Mesendoderm (in vitro differentiated cells): ENCODE results near the gene IGF2BP3.
"Not testable (repeated sequence)": the region's sequence is repeated elsewhere in the genome, so short reads cannot be mapped to it uniquely, and the experiment has no call there.

Experiments
- DNase-seq: peaks from one replicate; pipeline ENCODE4 v3.0.0; 2013
- H2AK5ac ChIP-seq: 2 replicates; pipeline ENCODE4 v1.6.1; 2013; ENCODE audit warnings: low read length, inconsistent platforms
- H2BK120ac ChIP-seq: 2 replicates; pipeline ENCODE4 v1.6.1; 2013; ENCODE audit warnings: low read depth, mild to moderate bottlenecking, low read length, moderate library complexity, mixed read lengths
- H2BK15ac ChIP-seq: replicated peaks from 2 replicates; pipeline ENCODE4 v1.6.1; 2013; ENCODE audit warnings: low read depth, mild to moderate bottlenecking, moderate library complexity
- H2BK5ac ChIP-seq: 2 replicates; pipeline ENCODE4 v1.6.1; 2013; ENCODE audit warnings: low read length, inconsistent platforms
- H3K18ac ChIP-seq: 2 replicates; pipeline ENCODE4 v1.6.1; 2013; ENCODE audit warnings: mild to moderate bottlenecking, low read length, mixed read lengths
- H3K23ac ChIP-seq: one replicate; pipeline ENCODE4 v1.6.1; 2013; ENCODE audit warnings: low read length
- H3K27ac ChIP-seq: 2 replicates; pipeline ENCODE4 v1.5.1; 2013; ENCODE audit warnings: low read depth, mild to moderate bottlenecking, inconsistent platforms, low read length, moderate library complexity
- H3K27me3 ChIP-seq: 2 replicates; pipeline ENCODE4 v1.6.1; 2013; ENCODE audit warnings: low read length, control low read depth, mild to moderate bottlenecking, inconsistent platforms; ENCODE audit not compliant: insufficient read depth, poor library complexity
- H3K36me3 ChIP-seq: 2 replicates; pipeline ENCODE4 v1.6.1; 2013; ENCODE audit warnings: low read length, inconsistent platforms; ENCODE audit not compliant: control insufficient read depth, insufficient read depth
- H3K4ac ChIP-seq: one replicate; pipeline ENCODE4 v1.6.1; 2013; ENCODE audit warnings: low read depth, mild to moderate bottlenecking, low read length, moderate library complexity
- H3K4me1 ChIP-seq: 2 replicates; pipeline ENCODE4 v1.6.1; 2013; ENCODE audit warnings: low read depth, low read length, inconsistent platforms; ENCODE audit not compliant: control insufficient read depth
- H3K4me2 ChIP-seq: 2 replicates; pipeline ENCODE4 v1.6.1; 2013; ENCODE audit warnings: low read length
- H3K4me3 ChIP-seq: 2 replicates; pipeline ENCODE4 v1.5.1; 2013; ENCODE audit warnings: mild to moderate bottlenecking, low read length
- H3K56ac ChIP-seq: one replicate; pipeline ENCODE4 v1.6.1; 2013; ENCODE audit warnings: low read length
- H3K79me1 ChIP-seq: 2 replicates; pipeline ENCODE4 v1.6.1; 2013; ENCODE audit warnings: low read length, inconsistent platforms
- H3K79me2 ChIP-seq: 2 replicates; pipeline ENCODE4 v1.6.1; 2013; ENCODE audit warnings: mild to moderate bottlenecking, low read length; ENCODE audit not compliant: control insufficient read depth, insufficient read depth
- H3K9ac ChIP-seq: 2 replicates; pipeline ENCODE4 v1.6.1; 2013; ENCODE audit warnings: low read length, inconsistent platforms
- H4K5ac ChIP-seq: one replicate; pipeline ENCODE4 v1.6.1; 2013; ENCODE audit warnings: low read length
- H4K8ac ChIP-seq: one replicate; pipeline ENCODE4 v1.6.1; 2013; ENCODE audit warnings: low read depth, mild to moderate bottlenecking, control low read depth, low read length, moderate library complexity
- WGBS: extraction: QIAGEN DNeasy Blood & Tissue Kit; methylation state at CpG from one replicate; pipeline ENCODE4 v1.1.7; 2013; ENCODE audit warnings: low lambda C conversion rate, missing lambda C conversion rate; ENCODE audit not compliant: insufficient coverage; ENCODE audit errors: extremely low coverage; 5-methylcytosine and 5-hydroxymethylcytosine counted together

Gene IGF2BP3

DNA sequence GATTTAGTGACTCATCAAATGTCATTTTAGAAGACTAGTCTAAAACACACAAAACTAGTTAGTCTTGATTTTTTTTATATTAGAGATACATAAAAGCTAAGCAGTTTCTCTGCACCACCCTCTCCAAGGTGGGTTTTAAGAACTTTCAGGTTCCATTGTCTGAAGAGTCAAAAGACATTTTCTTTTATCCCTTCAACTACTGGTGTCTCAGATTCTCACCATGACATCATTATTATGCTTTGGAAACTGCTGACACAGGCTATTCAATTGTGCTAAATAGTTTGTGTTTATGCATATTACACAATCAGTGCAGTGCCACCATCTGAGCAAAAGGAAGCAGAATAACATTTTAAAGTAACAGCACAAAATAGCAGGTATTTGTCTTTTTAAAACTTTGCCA is 52.2 kb downstream of the IGF2BP3 start:
- no peak overlapping the region for H4K8ac ChIP-seq
- no peak overlapping the region for H3K23ac ChIP-seq
- no peak overlapping the region for H3K4me2 ChIP-seq
- no peak for DNase-seq
- H2BK15ac ChIP-seq = no peak overlapping the region
- no peak overlapping the region for H3K9ac ChIP-seq
- no peak overlapping the region for H3K4ac ChIP-seq
- no peaks in the 10 kb centered on the region for H3K4me1 ChIP-seq
- H2BK5ac ChIP-seq = no peak overlapping the region
- peaks cover 16% of the 10 kb centered on the region for H3K79me2 ChIP-seq
- H3K4me3 ChIP-seq = no peak overlapping the region
- H3K56ac ChIP-seq = no peak overlapping the region
- no peak overlapping the region for H3K27ac ChIP-seq
- H2BK120ac ChIP-seq = no peak overlapping the region
- peaks cover 9% of the 10 kb centered on the region for H3K79me1 ChIP-seq
- no peaks in the 10 kb centered on the region for H3K27me3 ChIP-seq
- H4K5ac ChIP-seq = no peak overlapping the region
- peaks cover 1% of the 10 kb centered on the region for H3K36me3 ChIP-seq
- no peak overlapping the region for H2AK5ac ChIP-seq
- H3K18ac ChIP-seq = no peak overlapping the region

DNA sequence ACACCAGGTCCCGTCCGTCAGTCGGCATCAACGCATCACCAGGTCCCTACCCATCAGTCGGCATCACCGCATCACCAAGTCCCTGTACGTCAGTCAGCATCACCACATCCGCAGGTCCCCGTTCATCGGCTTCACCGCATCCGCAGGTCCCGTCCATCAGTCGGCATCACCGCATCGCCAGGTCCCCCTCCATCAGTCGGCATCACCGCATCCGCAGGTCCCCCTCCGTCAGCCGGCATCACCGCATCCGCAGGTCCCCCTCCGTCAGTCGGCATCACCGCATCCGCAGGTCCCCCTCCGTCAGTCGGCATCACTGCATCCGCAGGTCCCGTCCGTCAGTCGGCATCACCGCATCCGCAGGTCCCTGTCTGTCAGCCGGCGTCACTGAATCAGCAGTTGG is 55.1 kb downstream of the IGF2BP3 start:
- Histone ChIP-seq H2BK120ac (no peak overlapping the region), H4K5ac (no peak overlapping the region), H3K4me1 (no peaks in the 10 kb centered on the region), H3K4me2 (no peak overlapping the region), H3K18ac (no peak overlapping the region), H3K27me3 (no peaks in the 10 kb centered on the region), H2AK5ac (no peak overlapping the region), H3K36me3 (peaks cover 1% of the 10 kb centered on the region), H3K27ac (no peak overlapping the region), H3K4me3 (no peak overlapping the region), H4K8ac (no peak overlapping the region), H3K79me2 (peaks cover 5% of the 10 kb centered on the region), H3K56ac (no peak overlapping the region), H2BK15ac (no peak overlapping the region), H3K9ac (no peak overlapping the region), H2BK5ac (no peak overlapping the region), H3K79me1 (peaks cover 9% of the 10 kb centered on the region), H3K23ac (no peak overlapping the region), H3K4ac (no peak overlapping the region)
- no peak for DNase-seq
- WGBS = no CpG with 5 or more reads among the region's 37 CpGs

DNA sequence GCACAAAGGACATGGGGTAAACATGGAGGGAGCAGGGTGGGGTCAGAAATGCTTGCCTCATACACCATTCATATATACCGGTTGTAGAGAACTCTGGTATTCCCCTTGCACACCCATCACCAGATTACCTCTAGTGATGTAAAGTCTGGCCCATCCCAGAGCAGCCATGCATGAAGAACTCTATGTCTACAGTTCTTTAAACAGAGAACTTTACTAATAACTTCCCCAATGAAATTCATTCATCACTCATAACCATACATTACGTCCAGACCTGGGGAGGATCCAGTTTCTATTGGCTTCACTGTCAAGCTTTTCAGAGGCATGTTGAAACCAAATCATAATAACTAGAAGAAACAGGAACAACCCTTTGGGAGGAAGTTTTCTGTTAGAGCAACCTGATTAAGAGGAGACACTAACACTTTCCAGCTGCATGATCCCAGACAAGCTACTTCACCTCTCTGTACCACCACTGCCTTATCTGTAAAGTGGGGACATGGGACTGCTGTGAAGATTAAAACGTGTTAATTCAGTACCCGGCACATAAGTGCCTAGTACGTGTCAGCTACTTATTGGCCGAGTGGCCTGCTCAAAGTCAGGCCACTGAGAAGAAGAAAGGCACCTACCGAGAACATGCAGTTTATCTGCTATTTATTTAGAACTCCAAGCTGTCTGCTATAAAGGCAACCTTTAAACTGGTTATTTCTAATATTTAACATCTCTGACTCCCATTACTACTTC is 59.7 kb downstream of the IGF2BP3 start:
- H3K4me1 ChIP-seq = no peaks in the 10 kb centered on the region
- H2BK120ac ChIP-seq = no peak overlapping the region
- no peak overlapping the region for H2BK5ac ChIP-seq
- peaks cover 1% of the 10 kb centered on the region for H3K36me3 ChIP-seq
- no CpG with 5 or more reads among the region's 7 CpGs for WGBS
- no peak overlapping the region for H2BK15ac ChIP-seq
- no peak overlapping the region for H3K4ac ChIP-seq
- no peaks in the 10 kb centered on the region for H3K79me2 ChIP-seq
- H2AK5ac ChIP-seq = no peak overlapping the region
- no peak overlapping the region for H4K5ac ChIP-seq
- H3K23ac ChIP-seq = no peak overlapping the region
- H3K18ac ChIP-seq = no peak overlapping the region
- no peak overlapping the region for H4K8ac ChIP-seq
- peak; percentile 35 for DNase-seq
- H3K4me3 ChIP-seq = no peak overlapping the region
- H3K79me1 ChIP-seq = peaks cover 10% of the 10 kb centered on the region
- H3K9ac ChIP-seq = no peak overlapping the region
- no peak overlapping the region for H3K56ac ChIP-seq
- no peaks in the 10 kb centered on the region for H3K27me3 ChIP-seq
- H3K4me2 ChIP-seq = no peak overlapping the region
- H3K27ac ChIP-seq = no peak overlapping the region

DNA sequence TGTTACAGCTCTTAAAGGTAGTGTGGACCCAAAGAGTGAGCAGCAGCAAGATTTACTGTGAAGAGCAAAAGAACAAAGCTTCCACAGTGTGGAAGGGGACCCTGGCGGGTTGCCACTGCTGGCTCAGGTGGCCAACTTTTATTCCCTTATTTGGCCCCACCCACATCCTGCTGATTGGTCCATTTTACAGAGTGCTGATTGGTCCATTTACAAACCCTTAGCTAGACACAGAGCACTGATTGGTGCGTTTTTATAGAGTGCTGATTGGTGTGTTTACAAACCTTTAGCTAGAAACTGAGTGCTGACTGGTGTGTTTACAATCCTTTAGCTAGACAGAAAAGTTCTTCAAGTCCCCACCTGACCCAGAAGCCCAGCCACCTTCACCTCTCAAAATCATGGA is 63.7 kb downstream of the IGF2BP3 start:
- H3K4me3 ChIP-seq, H4K5ac ChIP-seq, H3K27me3 ChIP-seq, H3K79me1 ChIP-seq, H2BK120ac ChIP-seq, H2BK5ac ChIP-seq, H3K36me3 ChIP-seq, H3K27ac ChIP-seq, H3K4me2 ChIP-seq, DNase-seq, H3K23ac ChIP-seq, H3K18ac ChIP-seq, H3K4me1 ChIP-seq, H3K4ac ChIP-seq, H3K79me2 ChIP-seq, H3K9ac ChIP-seq, H4K8ac ChIP-seq, H3K56ac ChIP-seq, H2AK5ac ChIP-seq, H2BK15ac ChIP-seq: not testable (repeated sequence)
- no CpG with 5 or more reads among the region's 2 CpGs for WGBS

DNA sequence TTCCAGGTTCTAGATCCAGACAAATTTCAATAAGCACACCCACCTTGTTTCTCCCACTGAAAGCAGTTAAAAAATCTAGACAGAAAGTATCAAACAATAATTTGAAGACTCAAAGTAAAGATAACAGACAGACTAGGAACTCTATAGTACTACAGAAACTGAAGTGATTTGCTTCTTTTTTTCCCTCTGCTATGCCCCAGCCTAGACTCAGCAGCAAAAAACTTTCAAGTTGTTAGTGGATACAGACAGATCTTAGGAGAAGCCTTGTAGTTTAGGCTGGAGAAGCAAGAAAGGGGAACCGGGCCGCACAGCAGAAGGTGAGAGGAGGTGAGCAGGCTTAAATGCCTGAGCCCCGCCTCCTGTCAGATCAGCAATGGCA is 65.1 kb downstream of the IGF2BP3 start:
- no peak overlapping the region for H3K4me3 ChIP-seq

More for the DNA sequence above, 65.1 kb downstream of the IGF2BP3 start:
- Histone ChIP-seq H3K4me2 (no peak overlapping the region), H3K27ac (no peak overlapping the region), H3K4me1 (no peaks in the 10 kb centered on the region), H3K23ac (no peak overlapping the region), H3K79me1 (peaks cover 3% of the 10 kb centered on the region), H3K27me3 (no peaks in the 10 kb centered on the region), H2BK120ac (no peak overlapping the region), H2BK15ac (no peak overlapping the region), H3K18ac (no peak overlapping the region), H3K36me3 (no peaks in the 10 kb centered on the region), H4K5ac (no peak overlapping the region), H4K8ac (no peak overlapping the region), H3K9ac (no peak overlapping the region), H3K56ac (no peak overlapping the region), H3K79me2 (no peaks in the 10 kb centered on the region), H2AK5ac (no peak overlapping the region), H2BK5ac (no peak overlapping the region), H3K4ac (no peak overlapping the region)
- no peak for DNase-seq
- WGBS = no CpG with 5 or more reads among the region's 3 CpGs
